ENCODE measurements around the gene PER1. TPM values are rescaled to one million over a fixed set of nuclear protein-coding genes. Genes with fewer than 3 reads are reported as not detected.

PER1 gene
- total RNA-seq, 2 experiments from 2014 or later: 15.4 to 48.0 TPM

DNA sequence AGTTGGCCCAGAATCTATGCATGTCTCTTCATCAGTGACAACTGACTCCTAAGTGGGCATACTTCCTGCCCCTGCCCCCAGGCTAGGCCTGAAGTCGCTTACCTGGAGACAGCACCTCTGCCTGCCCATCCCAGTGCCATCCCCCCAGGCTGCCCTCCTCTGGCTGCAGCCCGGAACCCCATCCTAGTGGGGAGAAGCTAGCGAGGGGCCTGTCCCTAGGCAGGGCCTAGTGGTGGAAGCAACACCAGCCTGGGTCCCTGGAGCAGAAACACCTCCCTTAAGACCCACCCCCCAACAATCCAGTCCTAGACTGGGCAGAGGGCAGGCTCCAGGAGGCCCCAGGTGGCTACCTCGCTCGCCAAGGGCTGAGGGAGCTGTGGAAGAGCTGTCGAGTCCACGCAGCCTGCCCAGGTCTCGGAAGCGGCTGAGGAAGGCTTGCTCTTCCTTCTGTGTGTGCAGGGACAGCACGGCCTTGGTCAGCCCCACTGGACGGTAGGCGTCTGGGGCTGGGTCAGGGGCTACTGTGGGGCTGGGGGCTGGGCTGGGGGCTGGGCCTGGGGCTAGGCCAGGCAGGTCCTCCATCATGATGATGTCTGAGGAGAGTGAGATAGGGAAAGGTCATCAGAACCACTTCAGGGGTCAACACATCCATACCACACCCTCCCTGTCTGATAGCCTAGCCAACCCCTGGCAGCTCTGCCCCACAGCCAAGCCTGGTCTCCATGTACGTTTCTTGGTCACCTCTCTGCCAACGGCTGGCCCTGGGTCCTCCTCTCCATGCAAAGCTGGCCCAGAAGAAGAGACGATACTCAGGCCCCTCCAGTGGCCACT is 7.6 kb downstream of the PER1 start:
- intact Hi-C loops (cut with micrococcal nuclease; ENCODE audit: unreplicated experiment): no loop called here
- H3K4me1 ChIP-seq (ENCODE audit: insufficient read depth, low read length, poor library complexity, severe bottlenecking): peaks cover 2% of the 10 kb centered on the region
- no peaks in the 10 kb centered on the region for H4K20me1 ChIP-seq (ENCODE audit: insufficient read depth, low read length)
- TF ChIP-seq, protein P1, sequence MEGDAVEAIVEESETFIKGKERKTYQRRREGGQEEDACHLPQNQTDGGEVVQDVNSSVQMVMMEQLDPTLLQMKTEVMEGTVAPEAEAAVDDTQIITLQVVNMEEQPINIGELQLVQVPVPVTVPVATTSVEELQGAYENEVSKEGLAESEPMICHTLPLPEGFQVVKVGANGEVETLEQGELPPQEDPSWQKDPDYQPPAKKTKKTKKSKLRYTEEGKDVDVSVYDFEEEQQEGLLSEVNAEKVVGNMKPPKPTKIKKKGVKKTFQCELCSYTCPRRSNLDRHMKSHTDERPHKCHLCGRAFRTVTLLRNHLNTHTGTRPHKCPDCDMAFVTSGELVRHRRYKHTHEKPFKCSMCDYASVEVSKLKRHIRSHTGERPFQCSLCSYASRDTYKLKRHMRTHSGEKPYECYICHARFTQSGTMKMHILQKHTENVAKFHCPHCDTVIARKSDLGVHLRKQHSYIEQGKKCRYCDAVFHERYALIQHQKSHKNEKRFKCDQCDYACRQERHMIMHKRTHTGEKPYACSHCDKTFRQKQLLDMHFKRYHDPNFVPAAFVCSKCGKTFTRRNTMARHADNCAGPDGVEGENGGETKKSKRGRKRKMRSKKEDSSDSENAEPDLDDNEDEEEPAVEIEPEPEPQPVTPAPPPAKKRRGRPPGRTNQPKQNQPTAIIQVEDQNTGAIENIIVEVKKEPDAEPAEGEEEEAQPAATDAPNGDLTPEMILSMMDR (conservative IDR thresholded peaks at IDR 0.05; ENCODE audit: low read length): no peak
- no peak for TF ChIP-seq EZH2phosphoT487 (IDR thresholded peaks at IDR 0.05; ENCODE audit: borderline replicate concordance, low read depth, low read length)
- no peaks in the 10 kb centered on the region for H3K9me2 ChIP-seq (ENCODE audit: insufficient read depth, low read length)
- H3K9me3 ChIP-seq (ENCODE audit: low read length): no peaks in the 10 kb centered on the region
- CTCF ChIA-PET (ENCODE audit: unreplicated experiment): interaction anchor here (1.3 kb wide), 1 partner anchor 14 kb away, joined by 5 read pairs; no protein-coding TSS in a partner anchor
- peaks cover 80% of the 10 kb centered on the region for H3K36me3 ChIP-seq (ENCODE audit: insufficient read depth, low read length)
- H3K79me2 ChIP-seq (ENCODE audit: insufficient read depth, low read depth, low read length): no peaks in the 10 kb centered on the region
- POLR2A ChIA-PET: no interaction called here
- H3K4me3 ChIP-seq (ENCODE audit: low read depth, low read length, poor library complexity, severe bottlenecking): no peak overlapping the region
- DNase-seq (ENCODE audit: low spot score): no peak
- no peak overlapping the region for H3K4me2 ChIP-seq (ENCODE audit: low read length)
- no peak overlapping the region for H3K27ac ChIP-seq (ENCODE audit: low read depth, low read length, poor library complexity, severe bottlenecking)
- H2AFZ ChIP-seq (ENCODE audit: low read length): no peak overlapping the region
- BruUV-seq (replicated peaks): no TSS peak

DNA sequence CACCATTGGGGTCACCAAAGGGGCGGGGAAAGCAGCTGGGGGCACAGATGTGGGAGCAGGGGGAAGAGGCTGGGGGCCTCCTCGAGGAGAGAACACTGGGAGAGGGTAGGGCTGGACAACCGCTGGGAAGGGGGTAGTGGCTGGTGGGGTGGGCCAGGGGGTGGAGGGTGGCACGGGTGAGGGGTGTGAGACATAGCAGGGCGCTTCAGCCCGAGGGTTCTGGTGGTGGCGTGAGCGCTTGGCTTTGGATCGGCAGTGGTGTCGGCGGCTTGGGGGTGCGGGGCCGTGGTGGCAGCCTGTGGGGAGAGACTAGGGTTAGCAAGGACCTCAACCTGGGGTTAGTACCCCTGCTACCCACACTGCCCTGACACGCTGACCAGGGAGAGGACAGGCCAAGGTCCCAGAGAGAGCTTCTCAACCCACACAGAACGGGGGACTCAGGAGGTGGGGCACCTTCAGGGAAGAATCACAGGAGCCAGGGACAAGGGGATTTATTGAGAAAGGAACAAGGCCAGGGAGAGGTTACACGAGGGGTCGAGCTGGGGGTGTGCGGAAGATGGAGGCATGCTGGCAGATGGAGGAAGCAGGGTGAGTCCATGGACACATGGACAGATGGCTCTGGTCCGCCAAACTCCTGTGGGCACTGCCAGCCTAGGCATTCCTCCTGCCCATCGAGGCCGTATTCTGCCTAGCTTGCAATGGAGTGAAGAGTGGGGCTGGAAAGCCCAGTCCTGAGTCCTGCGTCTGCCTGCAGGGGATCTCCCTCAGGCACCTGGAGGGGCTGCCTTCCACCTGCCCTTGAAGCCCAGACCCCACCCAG is 8.4 kb downstream of the PER1 start:
- no peak overlapping the region for H3K27ac ChIP-seq (ENCODE audit: low read depth, low read length, poor library complexity, severe bottlenecking)
- no peak overlapping the region for H3K4me2 ChIP-seq (ENCODE audit: low read length)
- no peak overlapping the region for H2AFZ ChIP-seq (ENCODE audit: low read length)
- H3K79me2 ChIP-seq (ENCODE audit: insufficient read depth, low read depth, low read length): no peaks in the 10 kb centered on the region
- no peak overlapping the region for H3K4me3 ChIP-seq (ENCODE audit: low read depth, low read length, poor library complexity, severe bottlenecking)
- intact Hi-C loops (cut with micrococcal nuclease; ENCODE audit: unreplicated experiment): no loop called here
- DNase-seq (ENCODE audit: low spot score): no peak
- BruUV-seq (replicated peaks): no TSS peak
- H3K36me3 ChIP-seq (ENCODE audit: insufficient read depth, low read length): peaks cover 73% of the 10 kb centered on the region
- ChIA-PET POLR2A (interaction anchor here (0.6 kb wide), 1 partner anchor 298 kb away, joined by 4 read pairs; no protein-coding TSS in a partner anchor), CTCF (ENCODE audit: unreplicated experiment) (interaction anchor here (1.3 kb wide), 1 partner anchor 15 kb away, joined by 5 read pairs; no protein-coding TSS in a partner anchor)
- TF ChIP-seq, protein P1 (conservative IDR thresholded peaks at IDR 0.05; ENCODE audit: low read length): no peak
- TF ChIP-seq EZH2phosphoT487 (IDR thresholded peaks at IDR 0.05; ENCODE audit: borderline replicate concordance, low read depth, low read length): no peak
- no peaks in the 10 kb centered on the region for H3K9me2 ChIP-seq (ENCODE audit: insufficient read depth, low read length)
- no peaks in the 10 kb centered on the region for H4K20me1 ChIP-seq (ENCODE audit: insufficient read depth, low read length)
- no peaks in the 10 kb centered on the region for H3K9me3 ChIP-seq (ENCODE audit: low read length)
- peaks cover 5% of the 10 kb centered on the region for H3K4me1 ChIP-seq (ENCODE audit: insufficient read depth, low read length, poor library complexity, severe bottlenecking)
